Mammary epithelial cell (primary cell): ENCODE data around the gene ITM2A.

Experiments used
- CTCF ChIP-seq, 2 donors: IDR thresholded peaks in 1 of 2; conservative IDR thresholded peaks in 1 of 2; 2 replicates each; pipeline ENCODE4 v1.5.1; 2011 to 2012; ENCODE audit warnings: inconsistent platforms in 2 of 2, low read length in 2 of 2, mild to moderate bottlenecking in 2 of 2, control low read depth in 1 of 2, low read depth in 1 of 2; ENCODE audit not compliant: insufficient read depth in 1 of 2; ENCODE audit errors: extremely low read depth in 1 of 2
- EZH2 ChIP-seq: IDR thresholded peaks from 2 replicates; pipeline ENCODE4 v1.6.1; 2012; ENCODE audit warnings: low read length, inconsistent platforms, borderline replicate concordance

- TF ChIP-seq CTCF (conservative IDR thresholded peaks at IDR 0.05 in 1 of 2, IDR thresholded peaks at IDR 0.05 in 1 of 2; ENCODE audit: extremely low read depth in 1 of 2, insufficient read depth in 1 of 2, low read depth in 1 of 2, low read length in 2 of 2) (no peak), EZH2 (no peak)
These were observed 1.5 kb downstream of the ITM2A start for GRCh38 chrX:79365591-79365990.
